H1 (cell line): ENCODE data around the gene FRMPD1. TPM values are rescaled to one million over a fixed set of nuclear protein-coding genes. Genes with fewer than 3 reads are reported as not detected.

Source experiments
- CTCF ChIA-PET: fragments of 300-600 bp; sonication (Branson Sonifier 250); formaldehyde crosslinking; loops from one replicate; lab custom pipeline; 2021; ENCODE audit not compliant: partially characterized antibody; lab: Charles Lee
- POLR2A ChIA-PET: fragments of 300-600 bp; sonication (Branson Sonifier 250); formaldehyde crosslinking; loops from one replicate; lab custom pipeline; 2021; ENCODE audit warnings: inconsistent platforms; ENCODE audit not compliant: partially characterized antibody; lab: Charles Lee
- DNase-seq, 2 experiments: peaks; one replicate each; pipeline versions ENCODE4 v3.0.0 to v3.0.0-alpha.2; 2010 to 2022; ENCODE audit warnings: low spot score in 2 of 2, low read depth in 1 of 2, mixed read lengths in 1 of 2
- FAIRE-seq: peaks from 2 replicates; lab custom pipeline; 2011; peaks lifted over from hg19 to GRCh38; lab: Jason Lieb, UNC
- H2AFZ ChIP-seq: 2 replicates; pipeline ENCODE4 v1.8.1; 2012; ENCODE audit warnings: low read length, inconsistent platforms
- H2AK5ac ChIP-seq: 2 replicates; pipeline ENCODE4 v1.6.1; 2013; ENCODE audit warnings: low read depth, low read length
- H2BK120ac ChIP-seq: replicated peaks from 2 replicates; pipeline ENCODE3; 2013; ENCODE audit warnings: low read depth, low read length, inconsistent platforms
- H2BK12ac ChIP-seq: 2 replicates; pipeline ENCODE4 v1.6.1; 2013; ENCODE audit warnings: low read depth, low read length
- H2BK15ac ChIP-seq: 2 replicates; pipeline ENCODE4 v1.6.1; 2013; ENCODE audit warnings: low read length
- H2BK20ac ChIP-seq: 2 replicates; pipeline ENCODE4 v1.6.1; 2013; ENCODE audit warnings: low read length
- H2BK5ac ChIP-seq: 2 replicates; pipeline ENCODE4 v1.6.1; 2013; ENCODE audit warnings: low read depth, low read length
- H3K14ac ChIP-seq: 2 replicates; pipeline ENCODE4 v1.6.1; 2013; ENCODE audit warnings: inconsistent platforms; ENCODE audit not compliant: insufficient read length
- H3K18ac ChIP-seq: 2 replicates; pipeline ENCODE4 v1.6.1; 2013; ENCODE audit warnings: low read length; ENCODE audit errors: extremely low read depth
- H3K23ac ChIP-seq: 2 replicates; pipeline ENCODE4 v1.6.1; 2013; ENCODE audit warnings: inconsistent platforms; ENCODE audit not compliant: insufficient read length
- H3K23me2 ChIP-seq: 2 replicates; pipeline ENCODE4 v1.6.1; 2013; ENCODE audit warnings: low read depth, low read length
- H3K27ac ChIP-seq: 2 replicates; pipeline ENCODE4 v1.6.1; 2011; ENCODE audit warnings: low read depth, low read length, inconsistent platforms
- H3K27me3 ChIP-seq, 4 experiments: replicated peaks in 1 of 4; 1 replicate in 1 of 4; 2 replicates in 3 of 4; pipeline versions ENCODE4 v1.6.1 to v1.8.1; 2011 to 2013; ENCODE audit warnings: low read length in 3 of 4, mild to moderate bottlenecking in 3 of 4, inconsistent platforms in 2 of 4, mixed read lengths in 2 of 4, moderate library complexity in 1 of 4; ENCODE audit not compliant: control insufficient read depth in 3 of 4, insufficient read depth in 3 of 4; ENCODE audit errors: extremely low read depth in 1 of 4
- H3K36me3 ChIP-seq, 4 experiments: 2 replicates each; pipeline versions ENCODE4 v1.6.1 to v1.8.1; 2011 to 2013; ENCODE audit warnings: mild to moderate bottlenecking in 4 of 4, low read length in 3 of 4, moderate library complexity in 2 of 4, control low read depth in 1 of 4, inconsistent platforms in 1 of 4; ENCODE audit not compliant: insufficient read depth in 4 of 4, control insufficient read depth in 2 of 4
- H3K4ac ChIP-seq: replicated peaks from 2 replicates; pipeline ENCODE3; 2013; ENCODE audit warnings: low read length, low read depth, mixed read lengths, inconsistent platforms; ENCODE audit not compliant: insufficient read length
- H3K4me1 ChIP-seq, 4 experiments: replicated peaks in 1 of 4; 1 replicate in 1 of 4; 2 replicates in 3 of 4; pipeline versions ENCODE4 v1.6.1 to v1.8.1; 2011 to 2013; ENCODE audit warnings: low read length in 3 of 4, inconsistent platforms in 2 of 4, mixed read lengths in 1 of 4; ENCODE audit not compliant: insufficient read depth in 4 of 4, control insufficient read depth in 3 of 4
- H3K4me2 ChIP-seq, 2 experiments: 2 replicates each; pipeline versions ENCODE4 v1.6.1 to v1.8.1; 2011 to 2013; ENCODE audit warnings: low read depth in 2 of 2, low read length in 2 of 2, control low read depth in 1 of 2, inconsistent platforms in 1 of 2, mild to moderate bottlenecking in 1 of 2; ENCODE audit not compliant: insufficient read depth in 1 of 2
- H3K4me3 ChIP-seq, 4 experiments: fragments of 200-600, 300-600 bp in 1 of 4; sonication (generic), shearing (Covaris generic), sonication (Bioruptor Twin) in 1 of 4; 2 replicates each; pipeline versions ENCODE4 v1.5.1 to v1.8.1; 2011 to 2016; ENCODE audit warnings: low read length in 4 of 4, low read depth in 3 of 4, control low read depth in 2 of 4, inconsistent platforms in 2 of 4, mild to moderate bottlenecking in 2 of 4, mixed read lengths in 1 of 4, moderate library complexity in 1 of 4; ENCODE audit not compliant: insufficient read depth in 2 of 4; ENCODE audit errors: extremely low read depth in 1 of 4
- H3K56ac ChIP-seq: replicated peaks from 2 replicates; pipeline ENCODE3; 2013; ENCODE audit warnings: low read depth, mild to moderate bottlenecking, mixed read lengths, low read length, inconsistent platforms; ENCODE audit not compliant: insufficient read length
- H3K79me1 ChIP-seq: 2 replicates; pipeline ENCODE4 v1.6.1; 2013; ENCODE audit warnings: low read depth, low read length, control low read depth
- H3K79me2 ChIP-seq, 2 experiments: 2 replicates each; pipeline versions ENCODE4 v1.6.1 to v1.8.1; 2012 to 2013; ENCODE audit warnings: low read length in 2 of 2, mild to moderate bottlenecking in 2 of 2, inconsistent platforms in 1 of 2; ENCODE audit not compliant: insufficient read depth in 2 of 2, control insufficient read depth in 1 of 2
- H3K9ac ChIP-seq, 4 experiments: replicated peaks in 1 of 4; 1 replicate in 1 of 4; 2 replicates in 3 of 4; pipeline versions ENCODE4 v1.6.1 to v1.8.1; 2011 to 2013; ENCODE audit warnings: low read depth in 3 of 4, low read length in 3 of 4, control low read depth in 2 of 4, mild to moderate bottlenecking in 2 of 4, moderate library complexity in 2 of 4, inconsistent platforms in 1 of 4; ENCODE audit errors: extremely low read depth in 1 of 4
- H3K9me3 ChIP-seq, 2 experiments: 2 replicates each; pipeline versions ENCODE4 v1.6.1 to v1.8.1; 2012 to 2013; ENCODE audit warnings: mild to moderate bottlenecking in 2 of 2, moderate library complexity in 2 of 2, control low read depth in 1 of 2, inconsistent platforms in 1 of 2, low read depth in 1 of 2, low read length in 1 of 2, mixed read lengths in 1 of 2; ENCODE audit not compliant: insufficient read depth in 2 of 2
- H4K20me1 ChIP-seq, 2 experiments: replicated peaks in 1 of 2; 2 replicates each; pipeline versions ENCODE3 to v1.8.1; 2011 to 2013; ENCODE audit warnings: inconsistent platforms in 2 of 2, low read length in 2 of 2, mild to moderate bottlenecking in 1 of 2; ENCODE audit not compliant: insufficient read depth in 2 of 2, control insufficient read depth in 1 of 2
- H4K5ac ChIP-seq: 2 replicates; pipeline ENCODE4 v1.6.1; 2013; ENCODE audit warnings: low read length, low read depth, mixed read lengths, inconsistent platforms; ENCODE audit not compliant: insufficient read length
- H4K8ac ChIP-seq: 2 replicates; pipeline ENCODE4 v1.8.0; 2013; ENCODE audit warnings: mild to moderate bottlenecking, moderate library complexity, low read length, inconsistent platforms; ENCODE audit not compliant: insufficient read depth; ENCODE audit errors: extremely low read depth
- H4K91ac ChIP-seq: replicated peaks from 2 replicates; pipeline ENCODE3; 2013; ENCODE audit warnings: low read length, mixed read lengths, inconsistent platforms; ENCODE audit not compliant: insufficient read length
- CEBPB ChIP-seq: IDR thresholded peaks from 2 replicates; pipeline ENCODE4 v1.6.1; 2012; ENCODE audit warnings: low read depth, low read length
- GTF2F1 ChIP-seq: IDR thresholded peaks from 2 replicates; pipeline ENCODE4 v1.6.1; 2012; ENCODE audit warnings: low read depth, low read length, improper control_type of control experiment, borderline replicate concordance
- KDM5A ChIP-seq: fragments of 200-600 bp; IDR thresholded peaks from 2 replicates; pipeline ENCODE4 v1.7.1; 2012; ENCODE audit warnings: mild to moderate bottlenecking, low read length, inconsistent platforms, mixed read lengths
- SIRT6 ChIP-seq: IDR thresholded peaks from one replicate; pipeline ENCODE4 v1.7.1; 2012; ENCODE audit warnings: low read length, inconsistent platforms
- TEAD4 ChIP-seq: IDR thresholded peaks from 2 replicates; pipeline ENCODE4 v1.6.1; 2012; ENCODE audit warnings: low read depth, low read length, inconsistent platforms, mixed read lengths
- WGBS, 2 experiments: shearing (Covaris generic) in 1 of 2; methylation state at CpG; one replicate each; pipeline versions ENCODE4 v1.1.6 to v1.1.7; 2013 to 2015; ENCODE audit warnings: low lambda C conversion rate in 2 of 2, mixed read lengths in 2 of 2, inconsistent platforms in 1 of 2, low coverage in 1 of 2, missing lambda C conversion rate in 1 of 2; ENCODE audit not compliant: insufficient replicate concordance in 2 of 2, insufficient coverage in 1 of 2, insufficient read length in 1 of 2; ENCODE audit errors: extremely low coverage in 1 of 2, missing lambda C conversion rate in 1 of 2; 5-methylcytosine and 5-hydroxymethylcytosine counted together
- polyA plus RNA-seq, 7 experiments: library from polyadenylated mRNA; depleted of rRNA in 3 of 7; stranded (reverse) in 5 of 7; unstranded in 2 of 7; fragments of >200 nt in 5 of 7; fragments of 200-250 nt in 2 of 7; gene quantifications; 1 replicate in 5 of 7; 2 replicates in 1 of 7; 4 replicates in 1 of 7; pipeline versions ENCODE4 v1.2.1 to v1.2.3, GENCODE V29; 2011 to 2013; ENCODE audit warnings: missing spikeins in 2 of 7, mixed read lengths in 2 of 7
- total RNA-seq: library from RNA; stranded (reverse); fragmentation: NEBNext Ultra II Directional; extraction: Animal tissue kit (Norgen Biotek cat#: 25700); gene quantifications from 2 replicates; pipeline ENCODE4 v1.2.1, GENCODE V29; 2021
- TF ChIP-seq, protein P1 (sequence below), 3 experiments: IDR thresholded peaks; 1 replicate in 2 of 3; 2 replicates in 1 of 3; pipeline versions ENCODE4 v1.5.1 to v1.6.1; 2011; ENCODE audit warnings: low read length in 3 of 3, mild to moderate bottlenecking in 3 of 3, inconsistent platforms in 2 of 3, low read depth in 1 of 3, moderate library complexity in 1 of 3; ENCODE audit not compliant: insufficient read depth in 1 of 3; ENCODE audit errors: control extremely low read depth in 1 of 3

FRMPD1 gene
- total and polyA plus RNA-seq, 2 of the 8 experiments (the other 6 are each of a cell fraction or from before 2014, with no cell fraction given) = 0.27 to 0.32 TPM

DNA sequence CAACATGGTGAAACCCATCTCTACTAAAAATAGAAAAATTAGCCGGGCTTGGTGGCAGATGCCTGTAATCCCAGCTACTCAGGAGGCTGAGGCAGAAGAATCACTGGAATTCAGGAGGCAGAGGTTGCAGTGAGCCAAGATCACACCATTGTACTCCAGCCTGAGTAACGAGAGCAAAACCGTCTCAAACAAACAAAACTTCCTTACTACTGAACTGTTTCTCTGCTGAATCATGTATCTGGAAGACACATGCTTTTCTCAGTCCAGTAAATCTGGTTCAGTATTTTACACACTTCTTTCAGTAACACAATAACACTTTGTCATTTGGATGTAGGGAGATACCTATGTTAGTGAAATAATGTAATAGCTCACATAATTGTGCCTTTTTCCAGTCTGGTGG is 110.8 kb downstream of the FRMPD1 start:
- Histone ChIP-seq H3K4me1 (no peaks in the 10 kb centered on the region), H3K14ac (no peak overlapping the region), H3K4me3 (no peak overlapping the region), H2BK12ac (no peak overlapping the region), H3K27me3 (no peaks in the 10 kb centered on the region), H3K23me2 (no peaks in the 10 kb centered on the region), H3K79me1 (no peaks in the 10 kb centered on the region), H3K56ac (no peak overlapping the region), H3K23ac (no peak overlapping the region), H4K8ac (no peak overlapping the region), H3K4me2 (no peak overlapping the region), H3K9ac (no peak overlapping the region), H2BK15ac (no peak overlapping the region), H2AFZ (no peak overlapping the region), H3K18ac (no peak overlapping the region), H3K27ac (no peak overlapping the region), H3K4ac (no peak overlapping the region), H2BK120ac (no peak overlapping the region), H2BK20ac (no peak overlapping the region), H3K36me3 (no peaks in the 10 kb centered on the region), H4K20me1 (no peaks in the 10 kb centered on the region), H2AK5ac (no peak overlapping the region), H4K5ac (no peak overlapping the region), H3K79me2 (no peaks in the 10 kb centered on the region), H2BK5ac (no peak overlapping the region), H4K91ac (no peak overlapping the region), H3K9me3 (no peaks in the 10 kb centered on the region)
- 97% methylated on average over 3 of the region's 3 CpGs; no CpG with 5 or more reads in 1 of the 2 experiments for WGBS, 2 experiments
- DNase-seq = no peak
- TF ChIP-seq, protein P1, sequence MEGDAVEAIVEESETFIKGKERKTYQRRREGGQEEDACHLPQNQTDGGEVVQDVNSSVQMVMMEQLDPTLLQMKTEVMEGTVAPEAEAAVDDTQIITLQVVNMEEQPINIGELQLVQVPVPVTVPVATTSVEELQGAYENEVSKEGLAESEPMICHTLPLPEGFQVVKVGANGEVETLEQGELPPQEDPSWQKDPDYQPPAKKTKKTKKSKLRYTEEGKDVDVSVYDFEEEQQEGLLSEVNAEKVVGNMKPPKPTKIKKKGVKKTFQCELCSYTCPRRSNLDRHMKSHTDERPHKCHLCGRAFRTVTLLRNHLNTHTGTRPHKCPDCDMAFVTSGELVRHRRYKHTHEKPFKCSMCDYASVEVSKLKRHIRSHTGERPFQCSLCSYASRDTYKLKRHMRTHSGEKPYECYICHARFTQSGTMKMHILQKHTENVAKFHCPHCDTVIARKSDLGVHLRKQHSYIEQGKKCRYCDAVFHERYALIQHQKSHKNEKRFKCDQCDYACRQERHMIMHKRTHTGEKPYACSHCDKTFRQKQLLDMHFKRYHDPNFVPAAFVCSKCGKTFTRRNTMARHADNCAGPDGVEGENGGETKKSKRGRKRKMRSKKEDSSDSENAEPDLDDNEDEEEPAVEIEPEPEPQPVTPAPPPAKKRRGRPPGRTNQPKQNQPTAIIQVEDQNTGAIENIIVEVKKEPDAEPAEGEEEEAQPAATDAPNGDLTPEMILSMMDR (IDR thresholded peaks at IDR 0.05; ENCODE audit: control extremely low read depth in 1 of 3, insufficient read depth in 1 of 3, low read depth in 1 of 3, low read length in 3 of 3) = no peak
- TF ChIP-seq KDM5A (no peak), TEAD4 (no peak), GTF2F1 (no peak), CEBPB (no peak), SIRT6 (no peak)
- POLR2A ChIA-PET = interaction anchor here (1.4 kb wide), 1 partner anchor 13 kb away, joined by 3 read pairs; no protein-coding TSS in a partner anchor
- FAIRE-seq = no peak
- CTCF ChIA-PET = interaction anchor here (2.3 kb wide), 1 partner anchor 12 kb away, joined by 7 read pairs; no protein-coding TSS in a partner anchor
